Lower leg skin (tissue), 4 donors: ENCODE measurements around the gene DCST1. TPM values are rescaled to one million over a fixed set of nuclear protein-coding genes. Genes with fewer than 3 reads are reported as not detected.
A peak's percentile ranks its signal among the peaks of the same experiment; 100 is the strongest.

Source experiments
- DNase-seq, 2 donors: peaks; one replicate each; pipeline ENCODE4 v3.0.0-alpha.2; 2019; ENCODE audit warnings: low spot score in 2 of 2
- H3K4me3 ChIP-seq: fragments of 200-600 bp; sonication (generic); 2 replicates; pipeline ENCODE4 v1.5.1; 2017; ENCODE audit warnings: mild to moderate bottlenecking, low read depth; ENCODE audit not compliant: poor library complexity, severe bottlenecking
- POLR2A ChIP-seq, 2 donors: fragments of 450-650 bp; IDR thresholded peaks; one replicate each; pipeline ENCODE4 v1.6.1; 2016 to 2017; ENCODE audit warnings: antibody characterized with exemption in 2 of 2, mild to moderate bottlenecking in 1 of 2, moderate library complexity in 1 of 2
- WGBS, 2 donors: methylation state at CpG; one replicate each; pipeline ENCODE4 v1.1.5; 2018; 5-methylcytosine and 5-hydroxymethylcytosine counted together
- intact Hi-C: fragments of 100-400 bp; cut with DNase I; formaldehyde crosslinking; loops from one replicate; pipeline ENCODE4 v1.15.0; 2023; ENCODE audit warnings: low total_unique reads
- total RNA-seq, 4 donors: library from RNA; depleted of rRNA; stranded (reverse); fragments of >200 nt; gene quantifications; one replicate each; pipeline ENCODE4 v1.1.0, GENCODE V29; 2016
- TF ChIP-seq, protein P1 (sequence below), 3 donors: fragments of 450-650 bp; IDR thresholded peaks; one replicate each; pipeline ENCODE4 v1.5.1; 2016; ENCODE audit warnings: antibody characterized with exemption in 3 of 3, mild to moderate bottlenecking in 3 of 3, moderate library complexity in 2 of 3

Gene DCST1
- total RNA-seq, 4 donors from 2014 or later: 0.38 to 3.6 (median 0.87) TPM

- intact Hi-C loops: no loop called here
- 34 to 41% methylated on average over 12 to 15 of the region's 16 CpGs for WGBS, 2 donors
- DNase-seq: peak in 1 of 2 donors; percentile 95
- no peak for TF ChIP-seq POLR2A (IDR thresholded peaks at IDR 0.05)
- TF ChIP-seq, protein P1, sequence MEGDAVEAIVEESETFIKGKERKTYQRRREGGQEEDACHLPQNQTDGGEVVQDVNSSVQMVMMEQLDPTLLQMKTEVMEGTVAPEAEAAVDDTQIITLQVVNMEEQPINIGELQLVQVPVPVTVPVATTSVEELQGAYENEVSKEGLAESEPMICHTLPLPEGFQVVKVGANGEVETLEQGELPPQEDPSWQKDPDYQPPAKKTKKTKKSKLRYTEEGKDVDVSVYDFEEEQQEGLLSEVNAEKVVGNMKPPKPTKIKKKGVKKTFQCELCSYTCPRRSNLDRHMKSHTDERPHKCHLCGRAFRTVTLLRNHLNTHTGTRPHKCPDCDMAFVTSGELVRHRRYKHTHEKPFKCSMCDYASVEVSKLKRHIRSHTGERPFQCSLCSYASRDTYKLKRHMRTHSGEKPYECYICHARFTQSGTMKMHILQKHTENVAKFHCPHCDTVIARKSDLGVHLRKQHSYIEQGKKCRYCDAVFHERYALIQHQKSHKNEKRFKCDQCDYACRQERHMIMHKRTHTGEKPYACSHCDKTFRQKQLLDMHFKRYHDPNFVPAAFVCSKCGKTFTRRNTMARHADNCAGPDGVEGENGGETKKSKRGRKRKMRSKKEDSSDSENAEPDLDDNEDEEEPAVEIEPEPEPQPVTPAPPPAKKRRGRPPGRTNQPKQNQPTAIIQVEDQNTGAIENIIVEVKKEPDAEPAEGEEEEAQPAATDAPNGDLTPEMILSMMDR (IDR thresholded peaks at IDR 0.05): no peak
- H3K4me3 ChIP-seq: peak overlapping the region; percentile 42
These were observed 25.3 kb upstream of the DCST1 start for GRCh38 chr1:155008015-155008941.

DNA sequence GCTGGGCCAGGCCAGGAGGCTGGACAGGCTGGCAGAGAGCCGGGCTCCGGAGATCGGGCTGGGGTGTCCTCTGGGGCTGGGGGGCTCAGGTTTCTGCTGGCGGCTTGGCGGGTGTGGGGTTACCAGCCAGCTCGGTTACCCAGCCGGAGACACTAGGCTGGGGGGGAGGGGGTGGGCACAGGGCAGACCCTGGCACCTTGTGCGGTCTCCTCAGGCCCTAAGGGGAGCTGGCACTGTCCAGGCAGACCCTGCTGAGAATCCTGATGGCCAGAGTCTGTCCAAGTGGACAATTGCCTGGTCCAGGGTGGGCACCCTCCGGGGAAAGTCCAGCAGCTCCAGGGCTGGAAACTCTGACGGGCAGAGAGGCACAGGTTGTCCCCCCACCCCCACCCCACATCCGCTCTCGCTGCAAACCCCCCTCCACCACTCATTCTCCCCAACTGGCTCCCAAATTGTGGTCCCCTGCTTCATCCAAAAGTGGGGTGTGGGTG, 24.4 kb upstream of the DCST1 start:
- TF ChIP-seq, protein P1 (IDR thresholded peaks at IDR 0.05): no peak
- no peak for TF ChIP-seq POLR2A (IDR thresholded peaks at IDR 0.05)
- peak overlapping the region; percentile 42 for H3K4me3 ChIP-seq
- 41 to 46% methylated on average over 12 of the region's 12 CpGs for whole genome bisulfite sequencing, 2 donors
- intact Hi-C loops: no loop called here
- peak in 1 of 2 donors; percentile 89 for DNase-seq

DNA sequence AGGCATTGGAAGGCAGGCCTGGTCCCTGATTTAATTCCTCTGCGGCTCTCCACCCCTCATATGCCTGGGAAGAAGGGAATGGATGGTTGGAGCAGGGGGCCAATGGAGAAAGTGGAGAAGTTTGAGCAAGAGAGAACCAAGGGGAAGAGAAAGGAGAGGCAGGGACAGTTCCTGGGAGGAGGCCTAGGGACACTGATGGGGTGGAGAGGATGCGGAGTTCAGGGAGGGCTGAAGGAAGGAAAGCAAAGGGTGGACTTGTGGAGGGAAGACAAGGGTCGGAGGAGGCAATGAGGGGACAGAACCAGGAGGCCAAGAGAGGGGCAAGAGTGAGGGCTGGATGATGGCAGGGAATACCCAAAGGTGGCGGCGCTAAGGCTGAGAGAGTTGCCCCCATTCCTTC, 23.9 kb upstream of the DCST1 start:
- intact Hi-C loops: loop anchor here (10.0 kb wide), 1 partner anchor 45 kb away; the partner anchor contains the start of gene PYGO2
- WGBS, 2 donors: 57 to 62% methylated on average over 5 of the region's 5 CpGs
- H3K4me3 ChIP-seq: peak overlapping the region; percentile 42

GRCh38 chr1:155010211-155010918, 23.3 kb upstream of the DCST1 start:
- 31 to 43% methylated on average over 11 of the region's 11 CpGs for WGBS, 2 donors
- TF ChIP-seq, protein P1 (IDR thresholded peaks at IDR 0.05): no peak
- TF ChIP-seq POLR2A (IDR thresholded peaks at IDR 0.05): no peak
- DNase-seq: peak in 1 of 2 donors; percentile 86
- H3K4me3 ChIP-seq: peak overlapping the region; percentile 20
- intact Hi-C loops: loop anchor here (10.0 kb wide), 1 partner anchor 46 kb away; the partner anchor contains the start of gene PYGO2

More for the DNA sequence above, 23.9 kb upstream of the DCST1 start:
- TF ChIP-seq, protein P1 (IDR thresholded peaks at IDR 0.05): no peak
- no peak for TF ChIP-seq POLR2A (IDR thresholded peaks at IDR 0.05)
- no peak for DNase-seq

- H3K4me3 ChIP-seq: no peak overlapping the region
- DNase-seq: no peak
- WGBS, 2 donors: 40 to 48% methylated on average over 5 of the region's 5 CpGs
- no peak for TF ChIP-seq POLR2A (IDR thresholded peaks at IDR 0.05)
- TF ChIP-seq, protein P1 (IDR thresholded peaks at IDR 0.05): no peak
- intact Hi-C loops: loop anchor here (10.0 kb wide), 1 partner anchor 46 kb away; the partner anchor contains the start of gene PYGO2
These were observed 22.6 kb upstream of the DCST1 start for GRCh38 chr1:155011004-155011416.
